Ectodermal cell (in vitro differentiated cells): ENCODE results near the gene DIPK1B.
A peak's percentile ranks its signal among the peaks of the same experiment; 100 is the strongest.

ENCODE experiments used
- H3K27ac ChIP-seq: 2 replicates; pipeline ENCODE4 v1.7.0; 2013; ENCODE audit warnings: mild to moderate bottlenecking, low read depth, low read length; ENCODE audit not compliant: insufficient read depth, poor library complexity, severe bottlenecking
- H3K27me3 ChIP-seq: 2 replicates; pipeline ENCODE4 v1.7.0; 2013; ENCODE audit warnings: mild to moderate bottlenecking, low read length; ENCODE audit not compliant: insufficient read depth, control insufficient read depth, poor library complexity, severe bottlenecking
- H3K36me3 ChIP-seq: one replicate; pipeline ENCODE4 v1.7.0; 2013; ENCODE audit warnings: low read length; ENCODE audit not compliant: control insufficient read depth, insufficient read depth
- H3K4me1 ChIP-seq: one replicate; pipeline ENCODE4 v1.7.0; 2013; ENCODE audit warnings: low read length; ENCODE audit not compliant: control insufficient read depth, insufficient read depth
- H3K4me3 ChIP-seq: 2 replicates; pipeline ENCODE4 v1.7.0; 2013; ENCODE audit warnings: low read depth, low read length, control low read depth; ENCODE audit not compliant: insufficient read depth
- H3K9me3 ChIP-seq: 2 replicates; pipeline ENCODE4 v1.7.0; 2013; ENCODE audit warnings: mild to moderate bottlenecking, low read length, moderate library complexity; ENCODE audit not compliant: control insufficient read depth
- WGBS, 2 experiments: methylation state at CpG; one replicate each; pipeline ENCODE4 v1.1.7; 2013; ENCODE audit warnings: missing lambda C conversion rate in 2 of 2; 5-methylcytosine and 5-hydroxymethylcytosine counted together

The DIPK1B gene

DNA sequence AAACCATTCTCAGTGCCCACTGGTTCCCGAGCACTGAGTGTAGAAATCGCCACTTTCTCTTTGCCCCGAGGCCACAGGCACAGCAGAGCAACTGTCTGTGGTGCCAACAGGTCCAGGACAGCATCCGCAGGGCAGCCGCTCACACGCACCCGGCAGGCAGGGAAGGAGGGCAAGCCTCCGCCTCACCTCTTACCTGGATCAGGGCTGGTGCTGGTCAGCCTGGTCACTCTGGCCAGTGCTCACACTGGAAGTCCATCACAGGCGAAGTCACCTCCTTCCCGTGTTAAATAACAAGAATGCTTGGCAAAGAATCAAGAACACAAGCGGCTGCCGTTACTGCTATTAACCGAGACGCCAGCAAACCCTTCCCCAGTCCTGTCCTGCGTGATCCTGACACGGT lies 13.7 kb downstream of the DIPK1B start:
- Histone ChIP-seq H3K27ac (peak overlapping the region; percentile 17), H3K9me3 (no peaks in the 10 kb centered on the region), H3K36me3 (peaks cover 30% of the 10 kb centered on the region), H3K27me3 (peaks cover 17% of the 10 kb centered on the region), H3K4me1 (peaks cover 20% of the 10 kb centered on the region), H3K4me3 (peak overlapping the region; percentile 97)
- WGBS, 2 experiments: 89 to 90% methylated on average over 16 of the region's 16 CpGs

DNA sequence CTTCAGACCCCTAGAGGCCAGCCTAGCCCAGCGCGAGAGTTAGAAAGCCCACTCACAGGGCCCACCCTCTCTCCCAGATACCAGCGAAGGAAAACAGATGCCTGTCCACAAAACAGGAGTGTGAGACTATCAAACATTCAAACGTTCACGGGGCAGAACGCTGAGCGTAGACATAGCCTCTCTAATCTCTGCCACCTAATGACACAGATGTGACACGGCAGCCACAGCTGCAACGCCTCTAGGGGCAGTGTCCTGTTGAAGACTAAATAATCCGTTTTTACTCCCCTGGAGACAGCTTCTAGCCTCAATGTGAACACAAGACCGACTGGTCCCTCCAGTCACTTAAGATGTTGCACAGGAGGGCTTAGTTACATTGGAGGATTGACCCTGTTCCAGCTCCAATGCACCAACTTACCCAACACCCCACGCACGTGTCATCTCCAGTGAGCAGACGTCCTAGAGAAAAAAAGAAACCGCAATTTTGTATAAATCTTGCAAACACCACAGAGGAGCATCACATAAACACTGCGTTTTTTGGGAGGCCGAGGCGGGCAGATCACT lies 14.3 kb downstream of the DIPK1B start:
- Histone ChIP-seq H3K27ac (no peak overlapping the region), H3K4me1 (peaks cover 16% of the 10 kb centered on the region)
- 60 to 61% methylated on average over 18 of the region's 18 CpGs for WGBS, 2 experiments

DNA sequence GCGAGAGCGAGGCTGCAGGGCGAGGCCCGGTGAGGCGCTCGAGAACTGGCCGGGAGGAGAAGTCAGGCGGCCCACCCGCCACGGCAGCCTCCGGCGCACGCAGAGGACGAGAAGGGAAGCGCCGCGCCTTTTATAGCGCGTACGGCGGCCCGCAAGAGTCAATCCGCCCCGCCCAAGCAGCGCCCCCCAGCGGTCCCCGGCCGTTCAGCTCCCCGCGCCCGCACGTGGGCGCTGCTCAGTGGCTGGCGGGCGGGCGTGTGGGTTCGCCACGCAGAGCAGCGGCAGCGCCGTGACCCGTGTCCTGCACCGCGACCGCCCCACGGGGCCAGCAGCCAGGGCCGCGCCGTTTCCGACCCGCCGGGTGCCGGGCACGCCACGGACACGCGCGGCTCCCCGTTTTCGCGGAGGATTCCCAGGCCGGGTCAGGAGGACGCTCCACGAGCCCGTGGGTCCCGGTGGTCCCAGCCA lies 15.7 kb downstream of the DIPK1B start:
- WGBS, 2 experiments: 0% methylated on average over 66 of the region's 66 CpGs
- H3K4me1 ChIP-seq: peaks cover 16% of the 10 kb centered on the region
- peak overlapping the region; percentile 97 for H3K4me3 ChIP-seq
- H3K9me3 ChIP-seq: no peaks in the 10 kb centered on the region
- peak overlapping the region; percentile 16 for H3K27ac ChIP-seq
- H3K36me3 ChIP-seq: peaks cover 26% of the 10 kb centered on the region
- H3K27me3 ChIP-seq: peaks cover 17% of the 10 kb centered on the region

More for the DNA sequence above, 14.3 kb downstream of the DIPK1B start:
- H3K36me3 ChIP-seq: peaks cover 30% of the 10 kb centered on the region
- peaks cover 17% of the 10 kb centered on the region for H3K27me3 ChIP-seq
- H3K4me3 ChIP-seq: peak overlapping the region; percentile 97
- no peaks in the 10 kb centered on the region for H3K9me3 ChIP-seq

DNA sequence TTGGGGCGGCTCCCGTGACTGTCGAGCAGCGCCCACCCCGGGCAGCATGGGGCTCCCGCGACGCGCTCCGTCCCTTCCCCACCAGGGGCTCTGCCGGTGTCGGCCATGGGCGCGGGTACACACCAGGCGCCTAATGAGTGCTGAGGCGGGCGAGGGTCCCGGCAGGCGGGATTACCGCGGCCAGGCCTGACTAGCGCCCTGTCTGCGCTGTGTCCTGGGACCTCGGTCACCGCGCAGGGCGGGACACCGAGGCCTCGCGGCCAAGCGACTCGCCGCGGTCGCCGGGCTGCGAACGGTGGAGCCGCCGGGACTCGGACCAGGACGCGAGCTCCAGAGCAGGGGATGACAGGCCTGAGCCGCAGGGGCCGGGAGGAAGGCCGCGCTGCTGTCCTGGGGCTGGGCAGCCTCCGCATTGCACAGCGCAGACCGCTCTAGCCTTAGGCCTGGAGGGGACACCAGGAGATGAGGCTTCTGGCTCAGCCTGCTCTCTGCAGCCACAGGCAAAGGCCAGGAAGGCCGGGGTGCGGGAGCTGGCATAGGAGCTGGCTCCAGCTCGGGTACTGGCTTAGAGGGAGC lies 16.3 kb downstream of the DIPK1B start:
- peaks cover 17% of the 10 kb centered on the region for H3K27me3 ChIP-seq
- H3K9me3 ChIP-seq: no peaks in the 10 kb centered on the region
- H3K4me1 ChIP-seq: peaks cover 16% of the 10 kb centered on the region
- peaks cover 22% of the 10 kb centered on the region for H3K36me3 ChIP-seq
- 6 to 8% methylated on average over 53 of the region's 53 CpGs for WGBS, 2 experiments
- no peak overlapping the region for H3K27ac ChIP-seq
- H3K4me3 ChIP-seq: peak overlapping the region; percentile 97

DNA sequence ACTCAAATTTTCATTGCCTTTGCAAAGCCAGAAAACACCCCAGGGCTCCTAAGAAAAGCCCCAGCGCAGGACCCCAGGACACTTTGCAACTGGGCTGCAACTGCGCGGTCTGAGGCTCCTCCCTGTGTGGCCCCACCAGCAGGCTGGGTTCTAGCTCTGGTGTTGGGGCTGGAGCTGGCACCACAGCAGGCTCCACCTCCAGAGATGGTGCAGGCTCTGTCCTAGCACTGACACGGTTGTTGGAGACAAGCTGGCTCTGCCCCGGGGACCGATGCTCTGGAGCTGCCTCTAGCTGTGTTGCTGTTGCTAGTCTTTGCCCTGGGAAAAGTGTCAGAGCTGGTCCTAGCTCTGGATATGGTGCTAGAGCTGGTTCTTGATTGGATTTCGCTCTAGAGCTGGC lies 16.8 kb downstream of the DIPK1B start:
- no peak overlapping the region for H3K27ac ChIP-seq
- peak overlapping the region; percentile 97 for H3K4me3 ChIP-seq
- H3K36me3 ChIP-seq: peaks cover 17% of the 10 kb centered on the region
- 84 to 87% methylated on average over 7 of the region's 7 CpGs for WGBS, 2 experiments
- no peaks in the 10 kb centered on the region for H3K9me3 ChIP-seq
- H3K4me1 ChIP-seq: peaks cover 16% of the 10 kb centered on the region
- H3K27me3 ChIP-seq: peaks cover 17% of the 10 kb centered on the region

DNA sequence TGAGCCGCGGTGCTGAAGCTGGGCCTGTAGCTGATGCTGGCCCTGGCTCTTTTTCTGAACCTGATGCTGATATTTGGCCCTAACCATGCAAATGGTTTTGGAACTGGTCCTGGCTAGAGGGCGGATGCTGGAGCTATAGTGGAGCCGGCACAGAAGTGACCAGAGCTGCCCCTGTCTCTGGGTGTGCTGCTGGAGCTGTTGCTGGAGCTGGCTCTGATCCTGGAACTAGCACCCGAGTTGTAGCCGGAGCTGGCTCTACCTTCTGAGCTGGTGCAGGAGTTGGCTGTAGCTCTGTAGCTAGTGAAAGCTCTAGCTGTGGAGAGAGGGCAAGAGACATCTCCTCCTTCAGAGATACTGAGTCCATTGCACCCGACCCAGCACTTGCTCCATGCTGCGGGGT lies 17.6 kb downstream of the DIPK1B start:
- H3K4me1 ChIP-seq: peaks cover 16% of the 10 kb centered on the region
- H3K36me3 ChIP-seq: peaks cover 10% of the 10 kb centered on the region
- H3K4me3 ChIP-seq: no peak overlapping the region
- H3K27ac ChIP-seq: no peak overlapping the region
- H3K9me3 ChIP-seq: no peaks in the 10 kb centered on the region
- peaks cover 17% of the 10 kb centered on the region for H3K27me3 ChIP-seq
- WGBS, 2 experiments: 93 to 96% methylated on average over 8 of the region's 8 CpGs

DNA sequence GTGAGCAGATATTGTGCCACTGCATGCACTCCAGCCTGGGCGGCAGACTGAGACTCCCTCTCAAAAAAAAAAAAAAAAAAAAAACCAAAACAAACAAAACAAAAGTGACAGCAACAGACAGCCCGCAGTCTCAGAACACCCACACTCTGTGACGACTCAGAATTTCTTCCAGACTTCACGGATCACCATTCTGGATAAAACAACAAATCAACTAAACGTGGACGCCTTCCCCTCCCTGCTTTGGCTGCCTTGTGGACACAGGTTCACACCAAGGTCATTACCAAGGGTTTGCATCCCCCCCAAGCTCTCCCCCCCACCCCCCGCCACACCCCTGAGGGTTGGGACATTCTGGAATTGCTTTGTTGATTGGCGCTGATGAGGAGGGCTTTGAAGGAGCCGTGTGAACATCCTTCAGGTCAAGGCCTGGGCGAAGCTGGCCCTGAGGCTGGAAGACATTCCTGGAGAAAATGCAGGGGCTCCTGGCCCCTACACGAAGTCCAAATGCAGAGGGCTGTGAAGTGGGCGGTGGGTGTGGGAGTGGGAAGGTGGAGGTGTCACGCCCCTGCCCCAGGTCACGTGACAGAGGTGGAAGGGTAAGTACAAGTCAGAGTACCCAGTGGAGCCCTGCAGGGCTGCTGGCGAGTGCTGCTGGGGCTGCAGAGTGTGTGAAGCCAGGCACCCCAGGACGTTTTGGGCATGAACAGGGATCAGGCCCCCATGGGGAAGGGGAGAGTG lies 20.2 kb downstream of the DIPK1B start:
- Histone ChIP-seq H3K27ac (no peak overlapping the region), H3K9me3 (no peaks in the 10 kb centered on the region), H3K4me3 (no peak overlapping the region), H3K4me1 (no peaks in the 10 kb centered on the region), H3K36me3 (no peaks in the 10 kb centered on the region), H3K27me3 (peaks cover 17% of the 10 kb centered on the region)
- WGBS, 2 experiments: 80% methylated on average over 15 to 16 of the region's 16 CpGs

DNA sequence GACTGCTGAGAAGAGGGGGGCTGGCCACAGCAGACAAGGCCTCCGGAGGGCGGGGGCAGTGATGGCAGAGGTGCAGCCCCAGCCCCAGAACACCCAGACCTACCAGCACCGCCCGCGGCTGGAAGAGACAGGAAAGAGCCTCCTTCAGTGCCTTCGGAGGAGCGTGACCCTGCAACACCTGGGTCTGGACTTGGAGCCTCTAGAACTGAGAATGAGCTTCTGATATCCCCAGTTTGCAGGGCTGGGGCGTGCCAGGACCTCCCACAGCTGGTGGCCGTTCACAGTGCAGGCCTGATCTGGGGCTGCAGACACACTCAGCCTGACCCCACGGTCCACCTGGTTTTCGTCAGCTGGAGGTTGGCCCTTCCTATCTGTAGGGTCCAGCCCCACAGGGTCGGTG lies 21.2 kb downstream of the DIPK1B start:
- H3K27me3 ChIP-seq: peaks cover 12% of the 10 kb centered on the region
- H3K36me3 ChIP-seq: no peaks in the 10 kb centered on the region
- no peaks in the 10 kb centered on the region for H3K4me1 ChIP-seq
- H3K4me3 ChIP-seq: no peak overlapping the region
- no peaks in the 10 kb centered on the region for H3K9me3 ChIP-seq
- no peak overlapping the region for H3K27ac ChIP-seq
- 92 to 94% methylated on average over 12 of the region's 12 CpGs for WGBS, 2 experiments

DNA sequence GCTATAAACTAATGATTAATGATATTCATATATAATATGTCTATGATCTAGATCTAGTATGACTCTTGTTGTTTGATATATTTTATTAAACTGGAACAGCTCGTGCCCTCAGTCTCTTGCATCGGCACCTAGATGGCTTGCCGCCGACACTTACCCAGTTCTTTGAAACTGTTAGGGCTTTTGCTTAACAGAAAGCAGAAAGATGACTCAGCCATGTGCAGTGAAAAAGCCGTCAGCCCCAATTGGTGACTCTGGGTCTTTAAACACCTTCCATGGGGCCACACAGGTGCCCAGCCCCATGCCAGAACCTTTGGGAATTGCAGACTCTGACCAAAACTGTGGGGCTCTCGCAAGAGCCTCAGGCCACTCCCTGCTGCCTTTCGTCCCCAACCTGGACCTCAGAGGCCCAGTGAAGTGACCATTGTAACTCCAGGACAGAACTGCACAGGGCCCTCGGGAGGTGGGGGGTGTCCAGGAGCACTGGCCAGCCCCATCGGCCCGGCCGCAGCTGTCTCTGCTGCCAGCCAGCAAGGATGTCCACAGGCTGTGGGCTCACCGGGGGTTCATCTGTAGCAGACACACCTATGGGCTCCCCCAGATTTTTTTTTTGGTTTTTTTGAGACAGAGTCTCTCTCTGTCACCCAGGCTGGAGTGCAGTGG lies 22.6 kb downstream of the DIPK1B start:
- H3K4me1 ChIP-seq: no peaks in the 10 kb centered on the region
- no peaks in the 10 kb centered on the region for H3K9me3 ChIP-seq
- no peaks in the 10 kb centered on the region for H3K36me3 ChIP-seq
- no peak overlapping the region for H3K4me3 ChIP-seq
- WGBS, 2 experiments: 87 to 88% methylated on average over 12 of the region's 12 CpGs
- no peak overlapping the region for H3K27ac ChIP-seq
- no peaks in the 10 kb centered on the region for H3K27me3 ChIP-seq
